ENCODE results near the gene ATIC.

Gene ATIC

GRCh38 chr2:215311625-215312396 is at the start of gene ATIC:
ATIC (plus strand) TSS chr2:215312059; CDS start chr2:215312143, 84 bp downstream.
- DNase-seq: peak; percentile 81 to 96 (median 92)

GRCh38 chr2:215262303-215262702 is 49.6 kb upstream of the ATIC start:
- no peak for DNase-seq

- DNase-seq: no peak
Measured at GRCh38 chr2:215262741-215263362, 49.0 kb upstream of the ATIC start.

GRCh38 chr2:215264374-215264773 is 47.5 kb upstream of the ATIC start:
- DNase-seq: no peak

GRCh38 chr2:215269397-215270117 is 42.3 kb upstream of the ATIC start:
- peak; percentile 56 to 89 (median 58) for DNase-seq

- no peak for DNase-seq
Measured at GRCh38 chr2:215270118-215270451, 41.8 kb upstream of the ATIC start.

- DNase-seq: no peak
Measured at GRCh38 chr2:215271446-215271845, 40.4 kb upstream of the ATIC start.

GRCh38 chr2:215272918-215273317 is 38.9 kb upstream of the ATIC start:
- DNase-seq: no peak

- no peak for DNase-seq
Measured at GRCh38 chr2:215274829-215275228, 37.0 kb upstream of the ATIC start.

- no peak for DNase-seq
Measured at GRCh38 chr2:215275824-215276223, 36.0 kb upstream of the ATIC start.

GRCh38 chr2:215277944-215278343 is 33.9 kb upstream of the ATIC start:
- DNase-seq: no peak

GRCh38 chr2:215280326-215280725 is 31.5 kb upstream of the ATIC start:
- DNase-seq: no peak

- DNase-seq: no peak
Measured at GRCh38 chr2:215283221-215283620, 28.6 kb upstream of the ATIC start.

- no peak for DNase-seq
Measured at GRCh38 chr2:215286309-215286708, 25.6 kb upstream of the ATIC start.

GRCh38 chr2:215288112-215288815 is 23.6 kb upstream of the ATIC start:
- no peak for DNase-seq

- DNase-seq: no peak
Measured at GRCh38 chr2:215290980-215291599, 20.8 kb upstream of the ATIC start.

GRCh38 chr2:215293879-215294278 is 18.0 kb upstream of the ATIC start:
- DNase-seq: peak in 1 of 3 experiments; percentile 4

GRCh38 chr2:215299337-215299859 is 12.5 kb upstream of the ATIC start:
- peak in 1 of 3 experiments; percentile 6 for DNase-seq

- DNase-seq: no peak
Measured at GRCh38 chr2:215301994-215302393, 9.9 kb upstream of the ATIC start.

- DNase-seq: peak in 1 of 3 experiments; percentile 45
Measured at GRCh38 chr2:215311259-215311624, 617 bp upstream of the ATIC start.

- DNase-seq: no peak
Measured at GRCh38 chr2:215313255-215313613, 1.4 kb downstream of the ATIC start.

GRCh38 chr2:215314896-215315295 is 3.0 kb downstream of the ATIC start:
- DNase-seq: no peak

GRCh38 chr2:215315301-215315700 is 3.4 kb downstream of the ATIC start:
- DNase-seq: no peak
